Suppressor macrophage treated with lipopolysaccharide for 4 hours (primary cell): Measurements from ENCODE around the gene PLA2G4A.
A peak's percentile ranks its signal among the peaks of the same experiment; 100 is the strongest.

Experiments
- DNase-seq: peaks from one replicate; pipeline ENCODE4 v3.0.0-alpha.2; 2020

PLA2G4A gene

DNA sequence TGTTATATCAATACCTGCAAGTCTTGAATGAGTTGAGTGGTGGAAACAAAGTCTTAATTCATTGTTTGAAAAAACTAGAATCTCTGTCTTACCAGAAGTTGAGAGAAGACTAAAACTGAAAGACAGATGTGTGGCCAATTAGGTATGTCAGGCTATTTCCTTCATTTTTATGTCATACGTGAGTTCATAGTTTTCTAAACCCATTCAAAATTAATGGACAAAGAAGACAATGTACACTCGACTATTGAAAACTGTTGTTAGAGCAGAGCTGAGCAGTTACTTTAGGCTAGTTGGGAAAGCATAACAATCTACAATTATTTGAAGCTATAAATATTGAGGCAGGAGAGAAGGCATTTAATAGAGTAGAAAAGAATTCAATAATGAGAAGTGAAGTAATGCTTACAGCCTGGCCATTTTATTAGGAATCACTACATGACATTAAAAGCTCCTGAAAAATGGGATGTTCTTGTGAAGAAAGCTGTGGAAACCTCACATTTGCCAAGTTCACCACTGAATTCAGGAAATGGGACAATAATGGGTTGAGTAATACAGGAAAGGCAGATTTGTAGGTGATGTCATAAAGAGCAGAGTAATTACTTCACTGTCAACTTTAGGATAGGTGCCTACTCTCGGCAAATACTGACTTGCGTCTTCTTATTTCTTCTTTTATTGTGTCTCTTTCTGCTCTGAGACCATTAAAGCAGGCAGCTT, 204.4 kb downstream of the PLA2G4A start:
- DNase-seq = peak; percentile 14

DNA sequence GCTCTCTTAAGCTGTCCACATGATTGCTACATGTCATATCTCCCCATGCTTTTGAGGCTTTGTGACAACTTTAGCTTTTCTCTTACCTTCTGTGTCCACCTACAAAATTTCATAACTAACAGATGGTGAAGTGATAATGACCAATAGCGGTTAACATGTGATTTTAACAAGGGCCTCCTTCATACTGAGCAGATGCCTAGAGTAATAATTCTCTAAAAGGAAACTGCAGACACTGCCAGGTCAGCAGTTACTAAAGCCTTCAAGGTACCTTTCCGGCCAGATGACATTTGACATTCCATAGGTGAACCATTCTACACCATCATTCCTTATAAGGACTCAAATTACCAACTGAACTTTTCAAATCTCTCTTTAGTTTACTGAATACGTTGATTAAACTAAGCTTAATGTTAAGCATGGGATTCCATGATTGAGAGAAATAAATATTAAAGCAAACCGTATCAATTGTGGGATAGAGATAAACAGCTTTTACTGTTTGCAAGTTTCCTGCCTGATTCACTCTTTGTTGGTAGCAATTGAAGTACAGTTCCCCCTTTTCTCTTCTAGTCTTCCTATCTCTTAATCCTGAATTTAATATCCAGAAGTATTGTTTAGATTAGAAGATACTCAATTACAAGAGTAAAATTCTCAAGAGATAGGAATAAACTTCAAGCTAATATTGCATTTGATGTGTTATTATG, 205.1 kb downstream of the PLA2G4A start:
- DNase-seq = no peak

DNA sequence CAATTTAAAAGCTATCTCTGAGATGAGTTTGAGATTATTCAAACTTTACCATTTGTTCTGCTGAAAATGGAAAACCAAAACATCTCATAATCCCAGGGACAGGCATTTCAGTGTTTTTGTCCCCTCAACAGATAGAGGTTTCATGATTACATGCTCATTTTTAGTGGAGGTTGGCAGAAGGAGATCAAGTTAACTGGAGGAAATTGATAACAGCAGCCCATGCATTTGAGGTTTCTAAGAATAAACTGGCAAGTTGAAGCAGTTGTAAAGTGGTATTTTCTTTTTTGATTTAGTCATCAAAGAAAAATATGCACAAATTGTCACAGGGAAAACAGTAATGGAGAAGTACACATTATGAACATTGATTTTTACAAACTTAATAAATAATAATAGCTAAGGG, 205.8 kb downstream of the PLA2G4A start:
- DNase-seq = no peak

DNA sequence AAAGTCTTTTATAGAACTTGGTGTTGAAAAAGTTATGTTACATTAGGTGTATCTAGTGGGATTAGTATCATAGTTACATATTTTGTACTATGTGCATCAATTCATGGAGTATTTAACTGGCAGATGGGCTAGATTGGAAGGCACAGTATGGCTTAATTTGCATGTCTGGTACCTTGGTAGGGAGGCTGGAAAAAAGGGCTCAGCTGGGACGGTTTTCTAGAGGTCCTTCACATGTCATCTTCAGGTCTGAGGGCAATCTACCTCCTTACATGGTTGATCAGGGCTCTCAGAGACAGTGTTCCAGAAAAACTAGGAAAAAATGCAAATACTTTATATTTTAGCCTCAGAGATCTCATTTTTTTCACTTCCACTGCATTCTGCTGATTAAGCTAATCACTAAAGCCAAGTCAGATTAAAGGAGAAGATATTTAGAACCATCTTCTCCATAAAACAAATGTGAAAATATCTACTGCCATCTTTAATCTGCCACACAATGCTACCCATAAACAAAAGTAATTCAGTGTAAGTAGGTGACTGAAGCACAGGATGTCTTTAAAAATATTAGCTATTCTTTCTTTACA, 209.3 kb downstream of the PLA2G4A start:
- DNase-seq = no peak
